Metanephros (tissue), 1 donor: ENCODE data around the gene ROMO1. TPM values are rescaled to one million over a fixed set of nuclear protein-coding genes. Genes with fewer than 3 reads are reported as not detected.

Experiments
- total RNA-seq: library from RNA; depleted of rRNA; stranded (reverse); fragments of >200 nt; gene quantifications from one replicate; pipeline ENCODE4 v1.2.3, GENCODE V29; 2014

ROMO1 gene
- total RNA-seq, result 237 TPM

DNA sequence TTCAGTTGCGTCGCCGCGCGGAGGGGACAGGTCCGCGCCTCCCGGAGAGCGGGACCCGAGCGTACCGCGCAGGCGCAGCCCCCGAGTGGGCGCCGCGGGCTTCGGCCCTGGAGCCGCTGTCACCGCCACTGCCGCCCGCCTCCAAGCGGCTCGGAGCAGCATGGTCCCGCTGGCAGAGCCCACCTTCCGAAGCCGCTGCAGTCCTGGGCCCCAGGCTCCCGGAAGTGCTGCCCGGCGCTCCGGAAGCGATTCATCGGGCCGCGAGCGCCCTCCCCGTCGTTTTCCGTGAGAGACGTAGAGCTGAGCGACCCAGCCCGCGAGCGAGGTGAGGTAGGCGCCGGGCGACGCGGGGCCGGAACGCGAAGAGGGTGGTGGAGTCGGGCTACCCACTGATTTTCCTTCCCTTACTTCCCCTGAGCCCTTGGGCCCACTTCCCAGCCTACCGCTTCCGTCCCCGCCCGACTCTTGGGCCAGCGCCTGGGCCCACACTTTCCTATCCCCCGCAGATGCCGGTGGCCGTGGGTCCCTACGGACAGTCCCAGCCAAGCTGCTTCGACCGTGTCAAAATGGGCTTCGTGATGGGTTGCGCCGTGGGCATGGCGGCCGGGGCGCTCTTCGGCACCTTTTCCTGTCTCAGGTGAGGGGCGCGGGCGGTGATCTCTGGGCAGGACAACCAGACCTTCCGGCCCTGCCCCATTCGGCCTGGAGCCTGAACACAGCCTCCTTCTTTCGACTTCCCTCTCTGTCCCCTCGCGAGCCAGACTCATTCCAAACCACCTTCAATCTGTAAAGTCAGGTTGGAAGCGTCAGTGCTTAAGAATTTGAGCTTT, at the start of gene ROMO1, which contains the start of gene NFS1:
ROMO1 (plus strand) TSS at position 279 of the 830 bp plus-strand sequence; CDS start at position 507, 228 bp downstream.
NFS1 (minus strand) TSS at position 226 of the 830 bp plus-strand sequence; CDS start at position 162, 64 bp downstream.

DNA sequence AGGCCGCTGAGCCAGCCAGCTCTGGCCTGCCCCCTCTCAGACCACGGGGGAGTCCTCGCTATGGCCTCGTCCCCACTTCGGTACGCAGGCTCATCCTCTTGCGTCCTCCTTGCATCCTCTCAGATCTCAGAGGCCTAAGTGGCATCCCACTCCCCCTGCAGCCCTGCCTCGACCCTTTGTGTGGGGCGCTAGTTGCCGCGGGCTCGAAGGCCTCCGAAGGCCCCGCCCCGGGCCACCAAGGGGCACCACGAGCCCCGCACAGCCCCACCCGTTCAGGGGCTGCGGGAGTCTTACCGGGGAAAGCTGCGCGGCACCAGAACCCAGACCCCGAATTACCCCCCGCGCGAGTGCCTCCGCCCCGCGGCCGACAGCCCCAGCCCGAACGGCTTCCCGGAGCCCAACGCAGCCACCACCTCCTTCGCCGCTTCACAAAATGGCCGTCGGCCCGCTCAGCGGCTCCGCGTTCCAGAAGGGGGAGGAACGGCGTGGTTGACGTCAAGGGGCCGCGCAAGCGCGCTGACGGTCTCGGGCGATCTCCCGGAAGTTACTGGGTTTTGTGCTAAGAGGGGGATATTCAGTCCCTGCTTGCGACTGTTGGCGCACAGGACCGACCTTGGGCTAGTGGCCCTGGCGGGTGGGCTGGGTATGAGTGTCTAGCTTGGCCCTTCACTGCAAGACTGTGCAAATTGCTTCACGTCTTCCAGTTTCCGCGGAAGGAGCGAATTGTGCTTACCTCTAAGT, 34.6 kb upstream of the ROMO1 start, which contains the start of the genes CPNE1 and RBM12:
CPNE1 (minus strand) TSS at position 435 of the 741 bp plus-strand sequence. CDS start 31,977 bp downstream, outside the sequence.
RBM12 (minus strand) TSS at position 435 of the 741 bp plus-strand sequence. CDS start 9,578 bp downstream, outside the sequence.

DNA sequence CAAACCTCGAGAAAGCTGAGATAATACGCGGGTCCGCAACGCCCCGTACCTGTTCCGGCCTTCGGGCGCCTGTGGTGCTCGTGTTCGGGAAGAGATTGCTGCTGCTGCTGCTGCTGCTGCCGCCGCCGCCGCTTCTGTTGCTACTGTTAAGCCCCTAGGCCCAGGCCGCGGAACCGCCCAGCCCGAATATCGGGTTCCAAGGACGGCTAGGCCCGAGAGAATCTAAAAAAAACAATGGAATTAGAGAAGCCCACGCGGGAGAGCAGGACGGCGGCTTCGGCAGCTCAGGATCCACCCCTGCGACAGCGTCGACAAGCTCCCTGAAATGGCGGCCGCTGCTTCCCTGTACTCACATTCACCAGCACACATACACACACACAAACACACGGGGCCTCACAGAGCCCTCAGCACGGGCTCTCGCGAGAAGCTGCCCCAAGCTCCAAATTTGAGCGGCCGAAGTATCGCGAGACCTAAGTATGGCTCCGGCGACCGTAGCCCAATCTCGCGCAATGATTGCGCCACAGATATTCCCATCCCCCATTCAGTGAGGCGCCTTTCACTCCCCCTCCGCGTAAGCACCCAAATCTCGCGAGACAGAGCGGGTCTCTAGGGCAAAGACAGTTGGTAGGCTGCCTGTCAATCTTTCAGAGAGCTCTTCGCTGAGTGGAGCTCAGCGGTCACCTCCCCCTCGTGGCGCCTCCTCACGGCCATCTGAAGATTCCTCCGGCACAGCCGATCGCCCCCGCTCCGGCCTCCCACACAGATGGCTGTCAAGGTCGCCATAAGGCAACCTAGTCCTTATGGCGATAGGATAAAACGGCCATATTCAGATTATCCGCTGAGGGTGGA, 42.9 kb downstream of the ROMO1 start, which contains the start of gene RBM39:
RBM39 (minus strand) TSS at position 369 of the 849 bp plus-strand sequence. CDS start 1,386 bp downstream, outside the sequence.

Other genes with a start within 250 kb of the ROMO1 start
- 21.4 TPM for gene CEP250, start 243.8 kb upstream of the ROMO1 start, total RNA-seq
- gene C20orf173, start 169.8 kb upstream of the ROMO1 start, total RNA-seq, result not detected
- gene ERGIC3, start 157.3 kb upstream of the ROMO1 start, total RNA-seq, result 301 TPM
- 2.9 TPM for gene SPAG4, start 83.6 kb upstream of the ROMO1 start, total RNA-seq
- gene CPNE1, start 34.5 kb upstream of the ROMO1 start, total RNA-seq, result 129 TPM
- gene RBM12, start 34.5 kb upstream of the ROMO1 start, total RNA-seq, result 49.7 TPM
- 47.8 TPM for gene NFS1, start 53 bp upstream of the ROMO1 start, total RNA-seq
- gene RBM39, start 42.9 kb downstream of the ROMO1 start, total RNA-seq, result 536 TPM
- gene PHF20, start 72.6 kb downstream of the ROMO1 start, total RNA-seq, result 32.5 TPM